Testis (tissue), 3 donors: ENCODE results near the gene ATP2B2. TPM values are rescaled to one million over a fixed set of nuclear protein-coding genes. Genes with fewer than 3 reads are reported as not detected.

Source experiments
- DNase-seq: peaks from one replicate; pipeline ENCODE4 v3.0.0-alpha.2; 2019
- H3K27ac ChIP-seq, 2 donors: fragments of 200-600 bp; sonication (generic); one replicate each; pipeline ENCODE4 v1.5.1; 2019
- H3K27me3 ChIP-seq: fragments of 200-600 bp; sonication (generic); one replicate; pipeline ENCODE4 v1.5.1; 2019
- H3K36me3 ChIP-seq: fragments of 200-600 bp; sonication (generic); one replicate; pipeline ENCODE4 v1.5.1; 2017; ENCODE audit warnings: low read depth; ENCODE audit errors: missing control alignments
- H3K4me1 ChIP-seq: fragments of 200-600 bp; sonication (generic); one replicate; pipeline ENCODE4 v1.5.1; 2019
- H3K4me3 ChIP-seq, 2 donors: fragments of 200-600 bp; sonication (generic); one replicate each; pipeline ENCODE4 v1.5.1; 2017 to 2019
- H3K9me3 ChIP-seq: fragments of 200-600 bp; sonication (generic); one replicate; pipeline ENCODE4 v1.5.1; 2017
- CTCF ChIP-seq, 3 experiments: fragments of 450-650 bp in 2 of 3; fragments of 200-600 bp in 1 of 3; sonication (generic) in 1 of 3; IDR thresholded peaks; one replicate each; pipeline ENCODE4 v1.5.1; 2016 to 2019; ENCODE audit warnings: antibody characterized with exemption in 3 of 3, mild to moderate bottlenecking in 2 of 3, moderate library complexity in 1 of 3
- POLR2A ChIP-seq: fragments of 450-650 bp; IDR thresholded peaks from one replicate; pipeline ENCODE4 v1.6.1; 2017; ENCODE audit warnings: antibody characterized with exemption, mild to moderate bottlenecking, moderate library complexity
- whole genome bisulfite sequencing, 2 donors: methylation state at CpG; one replicate each; pipeline ENCODE4 v1.1.5; 2018; 5-methylcytosine and 5-hydroxymethylcytosine counted together
- intact Hi-C: fragments of 100-400 bp; cut with DNase I; formaldehyde crosslinking; loops from one replicate; pipeline ENCODE4 v1.15.1; 2023; ENCODE audit warnings: low total_unique reads
- polyA plus RNA-seq: library from polyadenylated mRNA; stranded (reverse); fragments of 350-450 nt; fragmentation: Illumina TruSeq; extraction: RNeasy Lipid Tissue Mini Kit (QIAGEN cat#74804); gene quantifications from one replicate; pipeline ENCODE4 v1.2.3, GENCODE V29; 2014; ENCODE audit warnings: low read depth, low replicate concordance; ENCODE audit not compliant: insufficient read depth
- total RNA-seq, 2 donors: library from RNA; depleted of rRNA; stranded (reverse); fragments of >200 nt; gene quantifications; one replicate each; pipeline ENCODE4 v1.2.3, GENCODE V29; 2016

Gene ATP2B2
- total and polyA plus RNA-seq, 3 donors from 2014 or later = 1.1 to 2.9 (median 1.8) TPM

GRCh38 chr3:10434938-10435336 is 70.4 kb downstream of the ATP2B2 start:
- TF ChIP-seq CTCF (IDR thresholded peaks at IDR 0.05) (no peak), POLR2A (no peak)
- no peaks in the 10 kb centered on the region for H3K4me1 ChIP-seq
- 78 to 87% methylated on average over 6 to 9 of the region's 9 CpGs for WGBS, 2 donors

DNA sequence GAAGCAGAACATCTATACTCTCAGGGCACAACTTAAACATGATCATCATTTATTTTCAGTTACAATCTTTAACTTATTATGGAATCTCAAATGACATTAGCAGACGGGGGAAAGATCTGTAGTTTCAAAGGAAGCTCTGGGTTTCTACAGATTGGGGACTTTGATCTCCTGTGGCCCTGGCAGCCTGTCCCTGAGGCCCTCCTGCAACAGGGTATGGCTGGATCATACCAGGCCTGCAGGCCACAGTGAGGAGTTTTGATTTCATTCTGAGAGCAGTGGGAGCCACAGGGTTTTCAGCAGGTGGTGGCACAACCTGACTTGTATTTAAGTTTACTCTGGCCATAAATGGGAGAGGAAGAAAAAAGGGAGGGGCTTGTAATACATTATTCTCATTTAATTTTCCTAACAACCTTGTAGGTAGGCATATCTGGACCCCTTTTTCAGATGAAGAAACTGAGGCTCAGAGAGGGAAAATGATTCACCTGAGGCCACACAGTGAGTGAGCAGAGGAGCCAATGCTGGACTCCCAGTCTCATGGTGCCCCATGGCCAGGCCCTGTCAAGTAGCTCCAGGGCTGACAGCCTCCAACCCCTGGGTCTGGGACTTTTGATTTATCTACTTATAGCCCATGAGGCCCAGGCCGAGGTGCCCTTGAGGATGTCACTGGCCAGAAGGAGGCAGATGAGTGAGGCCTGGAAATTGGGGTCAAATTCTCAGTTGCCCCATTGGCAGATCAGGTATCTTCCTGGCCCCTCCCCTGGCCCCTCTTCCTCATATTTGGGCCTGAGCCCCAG is 71.0 kb downstream of the ATP2B2 start:
- no peak overlapping the region for H3K27ac ChIP-seq
- intact Hi-C loops = no loop called here
- no peak overlapping the region for H3K4me3 ChIP-seq
- WGBS, 2 donors = 77 to 83% methylated on average over 2 of the region's 2 CpGs
- no peak for TF ChIP-seq CTCF (IDR thresholded peaks at IDR 0.05)
- TF ChIP-seq POLR2A = no peak
- no peaks in the 10 kb centered on the region for H3K9me3 ChIP-seq
- no peaks in the 10 kb centered on the region for H3K4me1 ChIP-seq
- no peak for DNase-seq
- H3K36me3 ChIP-seq = no peaks in the 10 kb centered on the region
- H3K27me3 ChIP-seq = no peaks in the 10 kb centered on the region

More at GRCh38 chr3:10434938-10435336, 70.4 kb downstream of the ATP2B2 start:
- no peak for DNase-seq
- Histone ChIP-seq H3K4me3 (no peak overlapping the region), H3K27ac (no peak overlapping the region), H3K36me3 (no peaks in the 10 kb centered on the region), H3K9me3 (no peaks in the 10 kb centered on the region), H3K27me3 (no peaks in the 10 kb centered on the region)
- intact Hi-C loops = no loop called here

DNA sequence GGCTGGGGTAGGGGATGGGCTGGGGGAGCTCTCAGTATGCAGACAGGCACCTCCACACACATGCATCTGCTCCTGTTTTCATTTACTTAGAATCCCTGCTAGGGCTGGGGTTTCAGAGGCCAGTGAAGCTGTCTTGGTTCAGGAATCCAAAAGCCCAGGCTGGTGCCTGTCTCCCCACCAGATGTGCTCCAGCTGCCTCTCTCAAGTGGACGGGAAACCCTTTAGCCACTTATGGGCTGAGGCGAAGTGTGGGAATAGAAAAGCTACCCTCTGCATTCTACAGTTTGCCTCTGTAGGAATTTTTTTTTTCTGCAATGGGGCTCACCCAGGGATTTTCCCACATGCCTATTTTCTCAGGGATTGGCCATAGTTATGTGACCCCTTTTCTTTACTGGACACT is 72.5 kb downstream of the ATP2B2 start:
- Histone ChIP-seq H3K27ac (no peak overlapping the region), H3K4me3 (no peak overlapping the region), H3K27me3 (no peaks in the 10 kb centered on the region), H3K9me3 (no peaks in the 10 kb centered on the region), H3K36me3 (no peaks in the 10 kb centered on the region), H3K4me1 (no peaks in the 10 kb centered on the region)
- intact Hi-C loops = no loop called here
- no peak for TF ChIP-seq CTCF (IDR thresholded peaks at IDR 0.05)
- TF ChIP-seq POLR2A = no peak
- WGBS, 2 donors = 56 to 59% methylated on average over 2 of the region's 2 CpGs
- no peak for DNase-seq

- TF ChIP-seq POLR2A = no peak
- DNase-seq = no peak
- Histone ChIP-seq H3K4me1 (no peaks in the 10 kb centered on the region), H3K36me3 (no peaks in the 10 kb centered on the region), H3K27me3 (no peaks in the 10 kb centered on the region), H3K4me3 (no peak overlapping the region), H3K9me3 (no peaks in the 10 kb centered on the region), H3K27ac (no peak overlapping the region)
- WGBS, 2 donors = 79 to 85% methylated on average over 15 to 16 of the region's 16 CpGs
- intact Hi-C loops = no loop called here
Measured at GRCh38 chr3:10432156-10432845, 73.1 kb downstream of the ATP2B2 start.

DNA sequence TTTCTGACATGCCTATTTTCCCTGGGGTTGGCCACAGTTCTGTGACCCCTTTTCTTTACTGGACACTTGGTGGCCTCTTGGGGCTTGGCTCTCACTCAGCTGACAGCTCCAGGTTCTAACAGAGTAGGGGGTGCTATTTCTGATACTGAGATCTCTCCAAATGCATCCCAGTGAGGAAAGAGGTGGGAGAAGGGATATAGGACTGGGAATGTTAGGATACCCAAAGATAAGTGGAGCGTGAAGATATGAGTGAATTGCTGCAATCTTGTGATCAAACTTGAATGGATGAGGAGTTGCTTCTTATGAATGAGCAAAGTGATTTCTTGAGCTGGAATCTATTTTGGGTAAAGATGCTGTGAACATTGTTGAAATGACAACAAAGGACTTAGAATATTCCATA is 74.6 kb downstream of the ATP2B2 start:
- H3K4me3 ChIP-seq = no peak overlapping the region
- no peaks in the 10 kb centered on the region for H3K9me3 ChIP-seq
- TF ChIP-seq POLR2A (no peak), CTCF (IDR thresholded peaks at IDR 0.05) (no peak)
- DNase-seq = no peak
- WGBS, 2 donors = 92 to 94% methylated on average over 1 of the region's 1 CpG
- no peak overlapping the region for H3K27ac ChIP-seq
- H3K4me1 ChIP-seq = no peaks in the 10 kb centered on the region
- no peaks in the 10 kb centered on the region for H3K27me3 ChIP-seq
- intact Hi-C loops = no loop called here
- no peaks in the 10 kb centered on the region for H3K36me3 ChIP-seq
